BE2C (cell line): Measurements from ENCODE around the gene ATP12A.

Experiments
- DNase-seq: peaks from one replicate; pipeline ENCODE4 v3.0.0-alpha.2; 2020
- H3K27me3 ChIP-seq: fragments of 250-450 bp; sonication (Bioruptor Pico); 2 replicates; pipeline ENCODE4 v1.5.1; 2020; ENCODE audit warnings: mild to moderate bottlenecking
- H3K36me3 ChIP-seq: fragments of 250-450 bp; sonication (Bioruptor Pico); 2 replicates; pipeline ENCODE4 v1.5.1; 2020; ENCODE audit warnings: mild to moderate bottlenecking
- H3K4me1 ChIP-seq: fragments of 250-450 bp; sonication (Bioruptor Pico); 2 replicates; pipeline ENCODE4 v1.5.1; 2020
- H3K4me3 ChIP-seq: 2 replicates; pipeline ENCODE4 v1.5.1; 2011; ENCODE audit warnings: low read depth, low read length
- H3K9me3 ChIP-seq: fragments of 250-450 bp; sonication (Bioruptor Pico); 2 replicates; pipeline ENCODE4 v1.5.1; 2020
- TF ChIP-seq, protein P1 (sequence below): IDR thresholded peaks from 2 replicates; pipeline ENCODE4 v1.5.1; 2012; ENCODE audit warnings: mild to moderate bottlenecking, low read depth, low read length

ATP12A gene

DNA sequence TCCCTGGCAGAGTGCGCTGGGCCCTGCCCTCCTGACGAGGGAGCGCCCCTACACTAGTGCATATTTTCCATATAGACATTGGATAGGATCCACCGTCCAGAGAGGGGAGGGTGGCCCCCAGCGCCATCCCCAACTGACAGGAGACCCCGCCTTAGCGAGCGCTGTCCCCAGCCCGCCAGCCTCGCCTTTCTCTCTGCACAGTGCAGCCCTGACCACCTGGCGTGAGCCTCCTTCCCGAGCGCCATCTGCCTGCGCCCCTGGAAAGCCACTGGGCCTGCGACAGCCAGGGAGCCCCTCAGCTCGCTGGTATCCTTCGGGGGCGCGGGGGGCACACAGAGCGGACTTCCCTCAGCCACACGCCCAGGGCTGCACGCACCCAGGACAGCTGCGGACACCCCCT, 42.1 kb upstream of the ATP12A start:
- no peaks in the 10 kb centered on the region for H3K4me1 ChIP-seq
- H3K27me3 ChIP-seq, result peaks cover 3% of the 10 kb centered on the region; the same call in 1 of the 2 replicates
- DNase-seq, result no peak
- TF ChIP-seq, protein P1, sequence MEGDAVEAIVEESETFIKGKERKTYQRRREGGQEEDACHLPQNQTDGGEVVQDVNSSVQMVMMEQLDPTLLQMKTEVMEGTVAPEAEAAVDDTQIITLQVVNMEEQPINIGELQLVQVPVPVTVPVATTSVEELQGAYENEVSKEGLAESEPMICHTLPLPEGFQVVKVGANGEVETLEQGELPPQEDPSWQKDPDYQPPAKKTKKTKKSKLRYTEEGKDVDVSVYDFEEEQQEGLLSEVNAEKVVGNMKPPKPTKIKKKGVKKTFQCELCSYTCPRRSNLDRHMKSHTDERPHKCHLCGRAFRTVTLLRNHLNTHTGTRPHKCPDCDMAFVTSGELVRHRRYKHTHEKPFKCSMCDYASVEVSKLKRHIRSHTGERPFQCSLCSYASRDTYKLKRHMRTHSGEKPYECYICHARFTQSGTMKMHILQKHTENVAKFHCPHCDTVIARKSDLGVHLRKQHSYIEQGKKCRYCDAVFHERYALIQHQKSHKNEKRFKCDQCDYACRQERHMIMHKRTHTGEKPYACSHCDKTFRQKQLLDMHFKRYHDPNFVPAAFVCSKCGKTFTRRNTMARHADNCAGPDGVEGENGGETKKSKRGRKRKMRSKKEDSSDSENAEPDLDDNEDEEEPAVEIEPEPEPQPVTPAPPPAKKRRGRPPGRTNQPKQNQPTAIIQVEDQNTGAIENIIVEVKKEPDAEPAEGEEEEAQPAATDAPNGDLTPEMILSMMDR, result no peak
- no peaks in the 10 kb centered on the region; the same call in 1 of the 2 replicates for H3K9me3 ChIP-seq
- H3K4me3 ChIP-seq, result no peak overlapping the region
- H3K36me3 ChIP-seq, result no peaks in the 10 kb centered on the region

DNA sequence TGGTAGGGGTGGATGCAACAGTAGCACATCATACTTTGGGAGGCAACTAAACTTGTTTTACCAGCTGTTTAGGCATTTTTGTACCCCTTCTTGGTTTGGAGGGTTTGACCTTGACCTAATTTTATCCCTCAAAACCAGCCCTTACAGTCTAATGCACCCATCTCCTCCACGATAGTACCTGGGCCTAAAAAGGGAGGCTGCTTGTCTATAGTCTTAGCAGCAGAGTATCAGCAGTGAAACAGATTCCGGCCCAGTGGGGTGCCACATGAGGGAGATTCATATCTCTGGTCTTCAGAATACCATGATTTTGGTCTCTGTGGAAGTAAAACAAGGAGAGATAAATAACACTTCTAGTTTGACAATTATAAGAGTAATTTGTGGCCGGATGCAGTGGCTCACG, 39.5 kb upstream of the ATP12A start:
- H3K36me3 ChIP-seq, result no peaks in the 10 kb centered on the region
- H3K4me3 ChIP-seq, result no peak overlapping the region
- H3K4me1 ChIP-seq, result no peaks in the 10 kb centered on the region
- DNase-seq, result no peak
- peaks cover 3% of the 10 kb centered on the region; the same call in 1 of the 2 replicates for H3K27me3 ChIP-seq
- TF ChIP-seq, protein P1, result no peak
- no peaks in the 10 kb centered on the region; the same call in 1 of the 2 replicates for H3K9me3 ChIP-seq

- no peaks in the 10 kb centered on the region for H3K36me3 ChIP-seq
- TF ChIP-seq, protein P1, result no peak
- H3K27me3 ChIP-seq, result 0 out of 2 replicates have a peak, but pooled peaks cover 3% of the 10 kb centered on the region
- H3K4me3 ChIP-seq, result no peak overlapping the region
- no peaks in the 10 kb centered on the region for H3K4me1 ChIP-seq
- no peaks in the 10 kb centered on the region for H3K9me3 ChIP-seq
- no peak for DNase-seq
Observed at GRCh38 chr13:24642219-24642618, 38.0 kb upstream of the ATP12A start.

DNA sequence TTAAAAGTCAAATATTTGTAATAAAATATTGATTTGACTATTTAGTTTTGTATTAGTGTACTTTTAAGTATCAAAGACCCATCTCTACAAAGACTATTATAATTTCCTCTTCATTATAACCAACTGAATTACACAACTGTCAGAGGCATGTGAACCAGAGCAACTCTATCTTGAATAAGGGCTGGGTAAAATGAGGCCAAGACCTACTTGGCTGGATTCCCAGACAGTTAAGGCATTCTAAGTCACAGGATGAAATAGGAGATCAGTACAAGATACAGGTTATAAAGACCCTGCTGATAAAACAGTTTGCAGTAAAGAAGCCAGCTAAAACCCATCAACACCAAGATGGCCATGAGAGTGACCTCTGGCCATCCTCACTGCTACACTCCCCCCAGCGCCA, 36.2 kb upstream of the ATP12A start:
- H3K4me1 ChIP-seq, result no peaks in the 10 kb centered on the region
- TF ChIP-seq, protein P1, result no peak
- no peak overlapping the region for H3K4me3 ChIP-seq
- H3K36me3 ChIP-seq, result no peaks in the 10 kb centered on the region
- H3K27me3 ChIP-seq, result 0 out of 2 replicates have a peak, but pooled peaks cover 3% of the 10 kb centered on the region
- no peaks in the 10 kb centered on the region for H3K9me3 ChIP-seq
- DNase-seq, result no peak

DNA sequence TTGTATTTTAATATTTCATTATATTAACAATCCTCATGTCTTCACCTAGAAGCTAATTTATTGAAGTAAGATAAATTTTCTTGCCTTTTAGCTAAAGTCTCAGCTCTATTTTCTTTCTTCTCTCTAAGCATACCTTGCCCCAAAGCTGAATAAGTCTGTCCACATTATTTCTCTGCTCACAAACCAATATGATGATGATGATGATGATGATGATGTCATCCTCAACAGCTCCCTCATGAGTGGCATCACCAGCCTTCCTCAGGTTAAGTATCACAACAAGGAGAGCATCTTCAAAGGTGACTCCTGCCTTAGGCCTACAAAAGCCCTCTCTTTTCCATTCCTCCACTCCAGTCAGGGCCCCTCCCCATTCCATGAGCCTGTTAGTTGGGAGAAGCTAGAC, 31.9 kb upstream of the ATP12A start:
- TF ChIP-seq, protein P1, result no peak
- no peaks in the 10 kb centered on the region for H3K36me3 ChIP-seq
- H3K4me1 ChIP-seq, result no peaks in the 10 kb centered on the region
- H3K4me3 ChIP-seq, result no peak overlapping the region
- H3K9me3 ChIP-seq, result no peaks in the 10 kb centered on the region
- no peaks in the 10 kb centered on the region for H3K27me3 ChIP-seq
- no peak for DNase-seq

DNA sequence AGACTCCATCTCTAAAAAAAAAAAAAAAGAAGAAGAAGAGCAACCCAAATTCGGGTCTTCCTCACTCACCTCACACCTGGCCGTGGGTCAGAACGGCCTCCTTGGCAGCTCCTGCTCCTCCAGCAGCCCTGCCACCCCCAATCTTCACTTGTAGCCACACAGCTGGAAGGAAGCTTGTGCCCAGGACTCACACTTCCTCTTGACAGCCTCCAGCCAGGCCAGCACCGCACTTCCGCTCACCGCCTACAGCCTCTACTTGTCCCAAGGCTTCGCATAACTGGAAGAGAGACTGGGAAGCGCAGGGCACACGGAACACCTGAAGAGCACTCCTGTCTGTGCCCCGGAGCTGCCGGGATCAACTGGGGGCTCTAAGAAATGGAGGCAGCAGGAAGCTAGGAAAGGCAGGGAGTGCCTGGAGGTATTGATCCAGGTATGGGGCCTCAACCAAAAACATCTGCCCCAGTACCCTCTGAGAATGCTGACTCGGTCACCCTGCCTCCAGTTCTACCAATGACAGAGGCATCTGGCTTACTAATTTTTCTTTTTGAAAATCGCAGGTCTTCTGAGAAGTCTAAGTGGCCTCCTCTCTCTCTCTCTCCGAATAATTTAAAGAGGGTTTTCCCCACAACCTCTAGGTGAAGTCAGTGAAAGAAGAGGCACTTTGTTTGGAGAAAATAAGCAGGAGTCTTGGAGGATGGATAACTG, 31.1 kb upstream of the ATP12A start:
- TF ChIP-seq, protein P1, result no peak
- no peak for DNase-seq
- H3K27me3 ChIP-seq, result no peaks in the 10 kb centered on the region
- no peaks in the 10 kb centered on the region for H3K4me1 ChIP-seq
- H3K36me3 ChIP-seq, result no peaks in the 10 kb centered on the region
- H3K9me3 ChIP-seq, result no peaks in the 10 kb centered on the region
- H3K4me3 ChIP-seq, result no peak overlapping the region
